Memory B cell (primary cell): ENCODE data around the gene NPHP3.
A peak's percentile ranks its signal among the peaks of the same experiment; 100 is the strongest.

Experiments
- ATAC-seq: fragments of 150-1000 bp; cut with Tn5 transposase; 2 replicates; pipeline ENCODE4 v1.10.0; 2021; ENCODE audit warnings: low read depth, mild to moderate bottlenecking, moderate library complexity
- DNase-seq, 2 donors: peaks; one replicate each; pipeline ENCODE4 v3.0.0; 2022; ENCODE audit warnings: low spot score in 2 of 2
- H3K27ac Mint-ChIP-seq: one replicate; pipeline ENCODE4 v1.8.0; 2022; ENCODE audit warnings: mild to moderate bottlenecking, moderate library complexity, mixed read lengths
- H3K27me3 Mint-ChIP-seq: one replicate; pipeline ENCODE4 v1.8.0; 2022; ENCODE audit warnings: mixed read lengths
- H3K36me3 Mint-ChIP-seq: one replicate; pipeline ENCODE4 v1.8.0; 2022; ENCODE audit warnings: mild to moderate bottlenecking, mixed read lengths
- H3K4me1 Mint-ChIP-seq: one replicate; pipeline ENCODE4 v1.8.0; 2022; ENCODE audit warnings: mixed read lengths
- H3K4me3 Mint-ChIP-seq: one replicate; pipeline ENCODE4 v1.8.0; 2022; ENCODE audit warnings: mild to moderate bottlenecking, moderate library complexity, mixed read lengths
- H3K9me3 Mint-ChIP-seq: one replicate; pipeline ENCODE4 v1.8.0; 2022; ENCODE audit warnings: mixed read lengths

Gene NPHP3

GRCh38 chr3:132721479-132722164 lies 587 bp downstream of the NPHP3 start:
- peaks cover 11% of the 10 kb centered on the region for H3K36me3 Mint-ChIP-seq
- DNase-seq, result no peak
- peak overlapping the region; percentile 89 for H3K4me3 Mint-ChIP-seq
- peak overlapping the region; percentile 84 for H3K27ac Mint-ChIP-seq
- no peaks in the 10 kb centered on the region for H3K27me3 Mint-ChIP-seq
- H3K9me3 Mint-ChIP-seq, result no peaks in the 10 kb centered on the region
- ATAC-seq, result peak; percentile 12
- peaks cover 26% of the 10 kb centered on the region for H3K4me1 Mint-ChIP-seq

- ATAC-seq (no peak), DNase-seq (no peak)
- H3K27me3 Mint-ChIP-seq, result no peaks in the 10 kb centered on the region
- H3K27ac Mint-ChIP-seq, result peak overlapping the region; percentile 24
- peaks cover 14% of the 10 kb centered on the region for H3K36me3 Mint-ChIP-seq
- peak overlapping the region; percentile 69 for H3K4me3 Mint-ChIP-seq
- H3K4me1 Mint-ChIP-seq, result peaks cover 26% of the 10 kb centered on the region
- H3K9me3 Mint-ChIP-seq, result no peaks in the 10 kb centered on the region
Measured at GRCh38 chr3:132720228-132720627, 2.0 kb downstream of the NPHP3 start.

DNA sequence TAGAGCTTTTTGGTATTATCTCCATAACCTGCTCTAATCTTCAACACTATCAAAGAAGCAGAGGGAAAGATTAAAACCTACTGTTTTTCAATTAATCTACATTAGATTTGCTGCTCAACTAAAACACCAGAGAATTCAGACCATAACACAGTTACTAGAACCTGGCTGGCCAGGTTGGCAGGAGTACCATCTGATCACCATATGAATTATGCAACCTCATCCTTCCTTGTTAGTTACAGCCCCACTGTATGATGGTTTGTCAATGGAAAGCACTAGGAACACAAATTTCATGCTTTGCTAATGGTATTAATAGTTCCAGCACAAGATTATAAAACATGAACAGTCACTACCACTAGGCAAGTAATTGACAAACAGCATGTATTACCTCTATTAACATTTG lies 5.8 kb downstream of the NPHP3 start:
- ATAC-seq (no peak), DNase-seq (no peak)
- H3K4me3 Mint-ChIP-seq, result no peak overlapping the region
- peaks cover 21% of the 10 kb centered on the region for H3K36me3 Mint-ChIP-seq
- H3K27ac Mint-ChIP-seq, result no peak overlapping the region
- peaks cover 19% of the 10 kb centered on the region for H3K4me1 Mint-ChIP-seq
- no peaks in the 10 kb centered on the region for H3K9me3 Mint-ChIP-seq
- H3K27me3 Mint-ChIP-seq, result no peaks in the 10 kb centered on the region

GRCh38 chr3:132713977-132714727 lies 8.1 kb downstream of the NPHP3 start:
- H3K27me3 Mint-ChIP-seq, result no peaks in the 10 kb centered on the region
- peaks cover 28% of the 10 kb centered on the region for H3K36me3 Mint-ChIP-seq
- H3K4me3 Mint-ChIP-seq, result no peak overlapping the region
- no peaks in the 10 kb centered on the region for H3K9me3 Mint-ChIP-seq
- ATAC-seq (no peak), DNase-seq (no peak)
- H3K27ac Mint-ChIP-seq, result no peak overlapping the region
- peaks cover 4% of the 10 kb centered on the region for H3K4me1 Mint-ChIP-seq

DNA sequence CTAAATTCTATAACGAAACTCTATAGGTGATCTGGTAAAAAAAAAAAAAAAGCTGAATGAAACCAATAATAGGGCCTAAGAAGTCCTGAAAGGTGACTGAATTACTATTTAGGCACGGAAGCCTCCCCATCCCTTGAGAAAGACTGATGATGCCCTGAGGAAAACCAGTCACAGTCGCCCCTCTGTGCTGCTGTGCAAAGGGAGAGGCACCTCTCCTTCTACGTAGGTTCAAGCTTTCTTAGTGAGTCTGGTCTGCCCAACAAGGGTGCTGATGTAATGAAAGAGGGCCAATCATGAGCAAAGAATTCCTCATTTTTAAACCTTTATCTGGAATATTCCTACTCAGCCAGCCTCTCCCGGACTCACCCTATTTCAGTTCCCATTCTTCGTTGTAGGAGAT lies 11.9 kb downstream of the NPHP3 start:
- no peaks in the 10 kb centered on the region for H3K27me3 Mint-ChIP-seq

GRCh38 chr3:132709761-132710160 lies 12.4 kb downstream of the NPHP3 start:
- no peak for DNase-seq
- Mint-ChIP-seq H3K4me1 (peaks cover 3% of the 10 kb centered on the region), H3K9me3 (no peaks in the 10 kb centered on the region), H3K4me3 (no peak overlapping the region), H3K27me3 (no peaks in the 10 kb centered on the region), H3K36me3 (peaks cover 28% of the 10 kb centered on the region), H3K27ac (no peak overlapping the region)
- ATAC-seq, result no peak

More for the DNA sequence above, 11.9 kb downstream of the NPHP3 start:
- Mint-ChIP-seq H3K36me3 (peaks cover 28% of the 10 kb centered on the region), H3K9me3 (no peaks in the 10 kb centered on the region), H3K4me1 (peaks cover 3% of the 10 kb centered on the region), H3K27ac (no peak overlapping the region), H3K4me3 (no peak overlapping the region)
- ATAC-seq (no peak), DNase-seq (no peak)

DNA sequence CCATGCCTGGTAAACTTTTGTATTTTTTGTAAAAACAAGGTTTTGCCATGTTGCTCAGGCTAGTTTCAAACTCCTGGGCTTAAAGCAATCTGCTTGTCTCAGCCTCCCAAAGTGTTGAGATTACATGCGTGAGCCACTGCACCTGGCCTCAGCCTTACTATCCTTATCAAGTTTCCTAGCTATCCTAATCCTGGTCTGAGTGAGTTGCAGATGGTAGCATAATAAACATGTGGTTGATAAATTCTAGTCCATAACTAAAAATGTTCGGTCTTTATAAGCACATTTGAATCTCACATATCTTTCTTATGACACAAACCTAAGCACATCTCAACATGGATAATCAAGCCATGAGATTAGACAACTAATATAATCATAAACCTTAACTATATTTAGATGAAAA lies 18.5 kb downstream of the NPHP3 start:
- ATAC-seq (no peak), DNase-seq (no peak)
- Mint-ChIP-seq H3K4me3 (no peak overlapping the region), H3K36me3 (peaks cover 27% of the 10 kb centered on the region), H3K4me1 (peaks cover 3% of the 10 kb centered on the region), H3K27me3 (no peaks in the 10 kb centered on the region), H3K9me3 (no peaks in the 10 kb centered on the region), H3K27ac (no peak overlapping the region)

GRCh38 chr3:132695422-132695821 lies 26.8 kb downstream of the NPHP3 start:
- Mint-ChIP-seq H3K27ac (peak overlapping the region; percentile 13), H3K9me3 (no peaks in the 10 kb centered on the region), H3K36me3 (peaks cover 24% of the 10 kb centered on the region), H3K27me3 (no peaks in the 10 kb centered on the region), H3K4me3 (no peak overlapping the region), H3K4me1 (no peaks in the 10 kb centered on the region)
- no peak for ATAC-seq
- no peak for DNase-seq

GRCh38 chr3:132694991-132695390 lies 27.2 kb downstream of the NPHP3 start:
- Mint-ChIP-seq H3K27me3 (no peaks in the 10 kb centered on the region), H3K9me3 (no peaks in the 10 kb centered on the region), H3K4me3 (no peak overlapping the region), H3K27ac (peak overlapping the region; percentile 62), H3K36me3 (peaks cover 24% of the 10 kb centered on the region), H3K4me1 (no peaks in the 10 kb centered on the region)
- ATAC-seq (no peak), DNase-seq (no peak)

DNA sequence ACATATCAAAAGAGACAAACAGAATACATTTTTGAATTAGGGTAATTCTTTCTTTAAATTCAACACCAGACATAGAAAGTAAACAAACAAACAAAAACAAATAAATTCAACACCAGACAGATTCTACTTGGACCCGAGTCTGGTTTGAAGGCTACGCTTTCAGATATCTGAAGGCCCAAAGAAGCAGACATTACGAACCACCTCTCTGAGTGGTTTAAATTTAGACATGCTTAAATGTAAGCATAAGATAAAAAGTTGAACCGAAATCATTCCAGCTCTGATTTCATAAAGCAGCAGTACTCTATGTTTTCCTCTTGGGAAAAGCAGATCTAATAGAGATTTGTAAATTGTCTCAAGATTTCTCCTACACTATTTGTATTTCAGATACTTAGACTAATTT lies 32.2 kb downstream of the NPHP3 start:
- DNase-seq, result no peak
- Mint-ChIP-seq H3K27me3 (no peaks in the 10 kb centered on the region), H3K27ac (no peak overlapping the region), H3K4me3 (no peak overlapping the region), H3K4me1 (no peaks in the 10 kb centered on the region), H3K9me3 (no peaks in the 10 kb centered on the region), H3K36me3 (peaks cover 18% of the 10 kb centered on the region)
- no peak for ATAC-seq

- DNase-seq (no peak), ATAC-seq (no peak)
- no peaks in the 10 kb centered on the region for H3K27me3 Mint-ChIP-seq
- H3K4me1 Mint-ChIP-seq, result no peaks in the 10 kb centered on the region
- H3K9me3 Mint-ChIP-seq, result no peaks in the 10 kb centered on the region
- H3K36me3 Mint-ChIP-seq, result peaks cover 14% of the 10 kb centered on the region
- peak overlapping the region; percentile 54 for H3K27ac Mint-ChIP-seq
- H3K4me3 Mint-ChIP-seq, result no peak overlapping the region
Measured at GRCh38 chr3:132682201-132682600, 40.0 kb downstream of the NPHP3 start.

- Mint-ChIP-seq H3K4me3 (no peak overlapping the region), H3K27me3 (no peaks in the 10 kb centered on the region), H3K36me3 (peaks cover 16% of the 10 kb centered on the region), H3K4me1 (no peaks in the 10 kb centered on the region), H3K27ac (no peak overlapping the region), H3K9me3 (no peaks in the 10 kb centered on the region)
- no peak for DNase-seq
- no peak for ATAC-seq
Measured at GRCh38 chr3:132681421-132681820, 40.8 kb downstream of the NPHP3 start.

DNA sequence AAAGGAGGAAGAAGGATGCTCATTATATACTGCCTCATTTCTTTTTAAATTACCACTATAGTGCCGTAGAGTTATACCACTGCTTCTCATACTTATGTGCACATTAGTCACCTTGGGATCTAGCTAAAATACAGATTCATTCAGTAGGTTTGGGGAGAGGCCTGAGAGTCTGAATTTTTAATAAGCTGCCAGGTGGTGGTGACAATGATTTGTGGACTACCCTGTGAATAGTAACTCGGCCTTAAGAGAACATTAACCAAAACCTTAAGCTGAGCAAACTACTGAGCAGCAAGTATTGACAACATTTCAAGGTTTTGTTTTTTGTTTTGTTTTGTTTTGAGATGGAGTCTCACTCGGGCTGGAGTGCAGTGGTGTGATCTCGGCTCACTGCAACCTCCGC lies 42.3 kb downstream of the NPHP3 start:
- H3K27me3 Mint-ChIP-seq, result no peaks in the 10 kb centered on the region
- H3K27ac Mint-ChIP-seq, result peak overlapping the region; percentile 35
- H3K4me1 Mint-ChIP-seq, result peaks cover 2% of the 10 kb centered on the region
- ATAC-seq (no peak), DNase-seq (no peak)
- H3K9me3 Mint-ChIP-seq, result no peaks in the 10 kb centered on the region
- H3K36me3 Mint-ChIP-seq, result peaks cover 18% of the 10 kb centered on the region
- no peak overlapping the region for H3K4me3 Mint-ChIP-seq

DNA sequence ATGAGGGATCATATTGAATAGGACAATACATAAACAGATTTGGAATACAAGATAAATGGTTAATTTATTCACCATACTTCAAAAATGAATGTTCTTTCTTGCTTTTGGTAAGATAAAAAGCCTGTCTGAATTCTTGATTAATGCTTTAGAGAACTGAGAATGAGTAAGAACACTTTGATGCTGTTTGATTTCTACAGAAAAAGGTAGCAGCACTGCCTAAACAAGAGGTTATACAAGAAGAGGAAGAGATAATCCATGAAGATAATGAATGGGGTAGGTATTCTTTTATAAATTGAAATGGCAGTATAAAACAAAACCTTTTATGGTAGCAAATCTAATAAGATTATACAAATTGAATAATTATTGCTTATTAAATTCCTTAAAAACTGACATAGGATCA lies 46.8 kb downstream of the NPHP3 start:
- Mint-ChIP-seq H3K9me3 (no peaks in the 10 kb centered on the region), H3K36me3 (peaks cover 7% of the 10 kb centered on the region), H3K4me3 (no peak overlapping the region), H3K27ac (peak overlapping the region; percentile 66), H3K27me3 (no peaks in the 10 kb centered on the region), H3K4me1 (peaks cover 2% of the 10 kb centered on the region)
- ATAC-seq (no peak), DNase-seq (no peak)
